CD4-positive, alpha-beta T cell treated with Interleukin-4 for 1 hour (primary cell): ENCODE data around the gene POU3F3.

ENCODE experiments used
- DNase-seq, 2 donors: peaks; one replicate each; pipeline ENCODE4 v3.0.0-alpha.2; 2020 to 2022

The POU3F3 gene

GRCh38 chr2:104878863-104879512 lies 25.1 kb downstream of the POU3F3 start:
- no peak for DNase-seq

GRCh38 chr2:104880076-104880475 lies 26.2 kb downstream of the POU3F3 start:
- DNase-seq: no peak

- no peak for DNase-seq
Measured at GRCh38 chr2:104883357-104883756, 29.4 kb downstream of the POU3F3 start.

GRCh38 chr2:104885119-104885782 lies 31.3 kb downstream of the POU3F3 start:
- DNase-seq: no peak

- DNase-seq: no peak
Measured at GRCh38 chr2:104887676-104888075, 33.8 kb downstream of the POU3F3 start.

GRCh38 chr2:104888489-104889258 lies 34.8 kb downstream of the POU3F3 start:
- no peak for DNase-seq

GRCh38 chr2:104889291-104889959 lies 35.5 kb downstream of the POU3F3 start:
- peak; percentile 10 to 36 for DNase-seq

GRCh38 chr2:104889960-104890684 lies 36.2 kb downstream of the POU3F3 start:
- no peak for DNase-seq

GRCh38 chr2:104890685-104891069 lies 36.8 kb downstream of the POU3F3 start:
- no peak for DNase-seq

- no peak for DNase-seq
Measured at GRCh38 chr2:104891145-104891544, 37.2 kb downstream of the POU3F3 start.

GRCh38 chr2:104896446-104896845 lies 42.5 kb downstream of the POU3F3 start:
- DNase-seq: no peak

GRCh38 chr2:104897515-104898184 lies 43.7 kb downstream of the POU3F3 start:
- DNase-seq: no peak

GRCh38 chr2:104900608-104901007 lies 46.7 kb downstream of the POU3F3 start:
- no peak for DNase-seq

- DNase-seq: no peak
Measured at GRCh38 chr2:104901037-104901881, 47.3 kb downstream of the POU3F3 start.

GRCh38 chr2:104902317-104902716 lies 48.4 kb downstream of the POU3F3 start:
- no peak for DNase-seq
